Measurements from ENCODE around the gene EXD3.

GRCh38 chr9:137397675-137398423 lies 25.1 kb downstream of the EXD3 start:
- TF ChIP-seq CTCF (IDR thresholded peaks at IDR 0.05; ENCODE audit: insufficient read depth, low read length) (no peak), SPI1 (IDR thresholded peaks at IDR 0.05; ENCODE audit: borderline replicate concordance, low read depth) (no peak)

Data from HL-60 (cell line).